ENCODE data around the gene NOMO2. TPM values are rescaled to one million over a fixed set of nuclear protein-coding genes. Genes with fewer than 3 reads are reported as not detected.
"Not testable (repeated sequence)": the region's sequence is repeated elsewhere in the genome, so short reads cannot be mapped to it uniquely, and the experiment has no call there.

NOMO2 gene
- total RNA-seq, 8 experiments from 2014 or later = 62.8 to 199 (median 98.4) TPM

- H3K27ac ChIP-seq; in situ Hi-C loops (cut with MboI; ENCODE audit: low pct_unique_long_range_greater_than_20kb in 2 of 9, low sequenced_read_pairs in 9 of 9, unreplicated experiment in 9 of 9); H3K4me3 ChIP-seq; H3K4me1 ChIP-seq (replicated peaks in 1 of 2): not testable (repeated sequence)
- peak in 3 of 8 experiments; percentile 27 to 77 (median 49) for ATAC-seq (replicated peaks in 6 of 8)
- no CpG with 5 or more reads among the region's 4 CpGs for WGBS, 10 experiments
Measured at GRCh38 chr16:18591908-18592307, 30.0 kb upstream of the NOMO2 start.

- H3K27ac ChIP-seq; in situ Hi-C loops (cut with MboI; ENCODE audit: low pct_unique_long_range_greater_than_20kb in 2 of 9, low sequenced_read_pairs in 9 of 9, unreplicated experiment in 9 of 9); ATAC-seq (replicated peaks in 6 of 8); H3K4me3 ChIP-seq; H3K4me1 ChIP-seq (replicated peaks in 1 of 2): not testable (repeated sequence)
Measured at GRCh38 chr16:18591441-18591840, 29.5 kb upstream of the NOMO2 start.

- H3K4me3 ChIP-seq; H3K27ac ChIP-seq; H3K4me1 ChIP-seq (replicated peaks in 1 of 2); in situ Hi-C loops (cut with MboI; ENCODE audit: low pct_unique_long_range_greater_than_20kb in 2 of 9, low sequenced_read_pairs in 9 of 9, unreplicated experiment in 9 of 9): not testable (repeated sequence)
- WGBS, 10 experiments = 40% methylated on average over 1 of the region's 10 CpGs; no CpG with 5 or more reads in 9 of the 10 experiments
- peak in 3 of 8 experiments; percentile 60 to 76 (median 70) for ATAC-seq (replicated peaks in 6 of 8)
Measured at GRCh38 chr16:18589806-18590205, 27.9 kb upstream of the NOMO2 start.

- peak in 3 of 8 experiments; percentile 24 to 91 (median 78) for ATAC-seq (replicated peaks in 6 of 8)
- WGBS, 10 experiments = no CpG with 5 or more reads among the region's 5 CpGs
- H3K27ac ChIP-seq; in situ Hi-C loops (cut with MboI; ENCODE audit: low pct_unique_long_range_greater_than_20kb in 2 of 9, low sequenced_read_pairs in 9 of 9, unreplicated experiment in 9 of 9); H3K4me3 ChIP-seq; H3K4me1 ChIP-seq (replicated peaks in 1 of 2): not testable (repeated sequence)
Measured at GRCh38 chr16:18586560-18587540, 25.0 kb upstream of the NOMO2 start.

GRCh38 chr16:18585789-18586188 is 23.9 kb upstream of the NOMO2 start:
- WGBS, 10 experiments = 100% methylated on average over 3 of the region's 10 CpGs; no CpG with 5 or more reads in 9 of the 10 experiments

GRCh38 chr16:18582902-18583301 is 21.0 kb upstream of the NOMO2 start:
- Histone ChIP-seq H3K4me1 (replicated peaks in 1 of 2) (no peaks in the 10 kb centered on the region), H3K4me3 (no peak overlapping the region), H3K27ac (no peak overlapping the region)
- in situ Hi-C loops (cut with MboI; ENCODE audit: low pct_unique_long_range_greater_than_20kb in 2 of 9, low sequenced_read_pairs in 9 of 9, unreplicated experiment in 9 of 9) = no loop called here
- whole genome bisulfite sequencing, 10 experiments = 60% methylated on average over 1 of the region's 1 CpG; no CpG with 5 or more reads in 9 of the 10 experiments
- ATAC-seq (replicated peaks in 6 of 8) = no peak

More at GRCh38 chr16:18585789-18586188, 23.9 kb upstream of the NOMO2 start:
- in situ Hi-C loops (cut with MboI; ENCODE audit: low pct_unique_long_range_greater_than_20kb in 2 of 9, low sequenced_read_pairs in 9 of 9, unreplicated experiment in 9 of 9); H3K27ac ChIP-seq; ATAC-seq (replicated peaks in 6 of 8); H3K4me3 ChIP-seq; H3K4me1 ChIP-seq (replicated peaks in 1 of 2): not testable (repeated sequence)

- in situ Hi-C loops (cut with MboI; ENCODE audit: low pct_unique_long_range_greater_than_20kb in 2 of 9, low sequenced_read_pairs in 9 of 9, unreplicated experiment in 9 of 9); H3K27ac ChIP-seq; ATAC-seq (replicated peaks in 6 of 8); H3K4me1 ChIP-seq (replicated peaks in 1 of 2); H3K4me3 ChIP-seq: not testable (repeated sequence)
- WGBS, 10 experiments = no CpG with 5 or more reads among the region's 5 CpGs
Measured at GRCh38 chr16:18580396-18580795, 18.5 kb upstream of the NOMO2 start.

- 100% methylated on average over 1 of the region's 2 CpGs; no CpG with 5 or more reads in 8 of the 10 experiments for WGBS, 10 experiments
Measured at GRCh38 chr16:18579261-18579660, 17.4 kb upstream of the NOMO2 start.

GRCh38 chr16:18577942-18578341 is 16.0 kb upstream of the NOMO2 start:
- in situ Hi-C loops (cut with MboI; ENCODE audit: low pct_unique_long_range_greater_than_20kb in 2 of 9, low sequenced_read_pairs in 9 of 9, unreplicated experiment in 9 of 9); H3K27ac ChIP-seq; H3K4me3 ChIP-seq; ATAC-seq (replicated peaks in 6 of 8); H3K4me1 ChIP-seq (replicated peaks in 1 of 2): not testable (repeated sequence)
- 40 to 100% methylated on average over 1 of the region's 1 CpG; no CpG with 5 or more reads in 8 of the 10 experiments for WGBS, 10 experiments

More at GRCh38 chr16:18579261-18579660, 17.4 kb upstream of the NOMO2 start:
- H3K4me1 ChIP-seq (replicated peaks in 1 of 2); H3K4me3 ChIP-seq; in situ Hi-C loops (cut with MboI; ENCODE audit: low pct_unique_long_range_greater_than_20kb in 2 of 9, low sequenced_read_pairs in 9 of 9, unreplicated experiment in 9 of 9); H3K27ac ChIP-seq; ATAC-seq (replicated peaks in 6 of 8): not testable (repeated sequence)

GRCh38 chr16:18575945-18576344 is 14.0 kb upstream of the NOMO2 start:
- in situ Hi-C loops (cut with MboI; ENCODE audit: low pct_unique_long_range_greater_than_20kb in 2 of 9, low sequenced_read_pairs in 9 of 9, unreplicated experiment in 9 of 9); H3K27ac ChIP-seq; H3K4me3 ChIP-seq; H3K4me1 ChIP-seq (replicated peaks in 1 of 2): not testable (repeated sequence)
- WGBS, 10 experiments = no CpG with 5 or more reads among the region's 2 CpGs
- ATAC-seq (replicated peaks in 6 of 8) = peak in 1 of 8 experiments; percentile 23

- in situ Hi-C loops (cut with MboI; ENCODE audit: low pct_unique_long_range_greater_than_20kb in 2 of 9, low sequenced_read_pairs in 9 of 9, unreplicated experiment in 9 of 9); H3K4me1 ChIP-seq (replicated peaks in 1 of 2); ATAC-seq (replicated peaks in 6 of 8); H3K4me3 ChIP-seq; H3K27ac ChIP-seq: not testable (repeated sequence)
- WGBS, 10 experiments = 47 to 93% methylated on average over 4 to 5 of the region's 13 CpGs; no CpG with 5 or more reads in 8 of the 10 experiments
Measured at GRCh38 chr16:18575298-18575917, 13.5 kb upstream of the NOMO2 start.

GRCh38 chr16:18573887-18574286 is 12.0 kb upstream of the NOMO2 start:
- in situ Hi-C loops (cut with MboI; ENCODE audit: low pct_unique_long_range_greater_than_20kb in 2 of 9, low sequenced_read_pairs in 9 of 9, unreplicated experiment in 9 of 9); H3K27ac ChIP-seq; H3K4me1 ChIP-seq (replicated peaks in 1 of 2); H3K4me3 ChIP-seq; ATAC-seq (replicated peaks in 6 of 8): not testable (repeated sequence)
- WGBS, 10 experiments = no CpG with 5 or more reads among the region's 7 CpGs

GRCh38 chr16:18572973-18573372 is 11.1 kb upstream of the NOMO2 start:
- WGBS, 10 experiments = no CpG with 5 or more reads among the region's 8 CpGs
- H3K4me3 ChIP-seq; H3K4me1 ChIP-seq (replicated peaks in 1 of 2); ATAC-seq (replicated peaks in 6 of 8); in situ Hi-C loops (cut with MboI; ENCODE audit: low pct_unique_long_range_greater_than_20kb in 2 of 9, low sequenced_read_pairs in 9 of 9, unreplicated experiment in 9 of 9); H3K27ac ChIP-seq: not testable (repeated sequence)

Measured in motor neuron (in vitro differentiated cells).